OCI-LY7 (cell line): ENCODE data around the gene TMEM100.

Source experiments
- EZH2phosphoT487 ChIP-seq: fragments of 200-600 bp; sonication (generic); IDR thresholded peaks from 2 replicates; pipeline ENCODE4 v1.6.1; 2018; ENCODE audit warnings: low read depth, borderline replicate concordance, mild to moderate bottlenecking, mixed run types, antibody characterized with exemption, low read length, moderate library complexity, mixed read lengths
- TF ChIP-seq, protein P1 (sequence below): fragments of 200-600 bp; sonication (generic); conservative IDR thresholded peaks from 2 replicates; pipeline ENCODE4 v1.5.1; 2014; ENCODE audit warnings: mild to moderate bottlenecking, antibody characterized with exemption, low read length, moderate library complexity, mixed read lengths

- TF ChIP-seq, protein P1, sequence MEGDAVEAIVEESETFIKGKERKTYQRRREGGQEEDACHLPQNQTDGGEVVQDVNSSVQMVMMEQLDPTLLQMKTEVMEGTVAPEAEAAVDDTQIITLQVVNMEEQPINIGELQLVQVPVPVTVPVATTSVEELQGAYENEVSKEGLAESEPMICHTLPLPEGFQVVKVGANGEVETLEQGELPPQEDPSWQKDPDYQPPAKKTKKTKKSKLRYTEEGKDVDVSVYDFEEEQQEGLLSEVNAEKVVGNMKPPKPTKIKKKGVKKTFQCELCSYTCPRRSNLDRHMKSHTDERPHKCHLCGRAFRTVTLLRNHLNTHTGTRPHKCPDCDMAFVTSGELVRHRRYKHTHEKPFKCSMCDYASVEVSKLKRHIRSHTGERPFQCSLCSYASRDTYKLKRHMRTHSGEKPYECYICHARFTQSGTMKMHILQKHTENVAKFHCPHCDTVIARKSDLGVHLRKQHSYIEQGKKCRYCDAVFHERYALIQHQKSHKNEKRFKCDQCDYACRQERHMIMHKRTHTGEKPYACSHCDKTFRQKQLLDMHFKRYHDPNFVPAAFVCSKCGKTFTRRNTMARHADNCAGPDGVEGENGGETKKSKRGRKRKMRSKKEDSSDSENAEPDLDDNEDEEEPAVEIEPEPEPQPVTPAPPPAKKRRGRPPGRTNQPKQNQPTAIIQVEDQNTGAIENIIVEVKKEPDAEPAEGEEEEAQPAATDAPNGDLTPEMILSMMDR, result no peak
- TF ChIP-seq EZH2phosphoT487, result no peak
These were observed 34.6 kb downstream of the TMEM100 start for GRCh38 chr17:55688057-55688456.
